OCI-M1 (cell line): ENCODE data around the gene NPB.

Experiments used
- DNase-seq: peaks from one replicate; lab custom pipeline; 2025; lab: John Stamatoyannopoulos, UW

Gene NPB

GRCh38 chr17:81941484-81942166, 39.6 kb downstream of the NPB start:
- no peak for DNase-seq

GRCh38 chr17:81942167-81942553, 40.1 kb downstream of the NPB start:
- DNase-seq = no peak

GRCh38 chr17:81944858-81945257, 42.8 kb downstream of the NPB start:
- DNase-seq = no peak

GRCh38 chr17:81947189-81947588, 45.2 kb downstream of the NPB start, which contains the start of gene MYADML2:
TSS of gene MYADML2 (minus strand) at chr17:81947233. CDS start at chr17:81941741, 5,492 bp downstream.
- DNase-seq = no peak

GRCh38 chr17:81948635-81949378, 46.8 kb downstream of the NPB start:
- DNase-seq = no peak

GRCh38 chr17:81950501-81950900, 48.5 kb downstream of the NPB start:
- DNase-seq = no peak

- no peak for DNase-seq
Observed at GRCh38 chr17:81951785-81952684, 50.0 kb downstream of the NPB start.
